Endothelial cell of umbilical vein (primary cell): ENCODE results near the gene NUSAP1. TPM values are rescaled to one million over a fixed set of nuclear protein-coding genes. Genes with fewer than 3 reads are reported as not detected.

Source experiments
- BruUV-seq: library from RNA; stranded (reverse); fragments of 400-500 nt; replicated peaks from 2 replicates; lab custom pipeline; 2021; lab: Mats Ljungman, UMichigan
- CTCF ChIA-PET: fragments of 300-600, 350-600 bp; sonication (Branson Sonifier 250); formaldehyde crosslinking; loops from one replicate; lab custom pipeline; 2021; ENCODE audit warnings: antibody characterized with exemption, inconsistent platforms; lab: Charles Lee
- POLR2A ChIA-PET: fragments of 300-600, 350-600 bp; sonication (Branson Sonifier 250); formaldehyde crosslinking; loops from one replicate; lab custom pipeline; 2021; ENCODE audit warnings: antibody characterized with exemption, inconsistent platforms; lab: Charles Lee
- DNase-seq: peaks from one replicate; pipeline ENCODE4 v3.0.0-alpha.2; 2011; ENCODE audit warnings: low read depth, low spot score
- FAIRE-seq: peaks from 2 replicates; lab custom pipeline; 2011; peaks lifted over from hg19 to GRCh38; lab: Jason Lieb, UNC
- H2AFZ ChIP-seq: 2 replicates; pipeline ENCODE4 v1.6.0; 2012; ENCODE audit warnings: low read depth, low read length, control low read depth, inconsistent platforms
- H3K27ac ChIP-seq: 2 replicates; pipeline ENCODE4 v1.5.1; 2011; ENCODE audit warnings: low read depth, mild to moderate bottlenecking, control low read depth, low read length, moderate library complexity; ENCODE audit not compliant: insufficient read depth
- H3K27me3 ChIP-seq, 2 experiments: 2 replicates each; pipeline versions ENCODE4 v1.6.0 to v1.6.1; 2011; ENCODE audit warnings: low read length in 2 of 2, mixed read lengths in 1 of 2; ENCODE audit not compliant: control insufficient read depth in 2 of 2, insufficient read depth in 2 of 2
- H3K36me3 ChIP-seq, 2 experiments: 2 replicates in 1 of 2; 3 replicates in 1 of 2; pipeline ENCODE4 v1.5.1; 2011; ENCODE audit warnings: low read length in 2 of 2, mild to moderate bottlenecking in 1 of 2, moderate library complexity in 1 of 2; ENCODE audit not compliant: control insufficient read depth in 2 of 2, insufficient read depth in 2 of 2; ENCODE audit errors: extremely low read depth in 1 of 2
- H3K4me1 ChIP-seq: 3 replicates; pipeline ENCODE4 v1.5.1; 2011; ENCODE audit warnings: mild to moderate bottlenecking, low read length; ENCODE audit not compliant: control insufficient read depth, insufficient read depth; ENCODE audit errors: extremely low read depth
- H3K4me2 ChIP-seq: 2 replicates; pipeline ENCODE4 v1.6.1; 2011; ENCODE audit warnings: low read length, control low read depth, mixed read lengths; ENCODE audit not compliant: insufficient read depth
- H3K4me3 ChIP-seq, 3 experiments: fragments of 200-600 bp in 1 of 3; sonication (generic), shearing (Covaris generic) in 1 of 3; replicated peaks in 1 of 3; 2 replicates each; pipeline ENCODE4 v1.5.1; 2011 to 2016; ENCODE audit warnings: control low read depth in 3 of 3, low read length in 3 of 3, mild to moderate bottlenecking in 2 of 3, inconsistent platforms in 1 of 3, low read depth in 1 of 3, moderate library complexity in 1 of 3; ENCODE audit not compliant: insufficient read depth in 1 of 3
- H3K79me2 ChIP-seq: 2 replicates; pipeline ENCODE4 v1.6.0; 2012; ENCODE audit warnings: low read length, inconsistent platforms; ENCODE audit not compliant: control insufficient read depth, insufficient read depth
- H3K9ac ChIP-seq: replicated peaks from 2 replicates; pipeline ENCODE3; 2011; ENCODE audit warnings: low read length, control low read depth; ENCODE audit not compliant: insufficient read depth; ENCODE audit errors: extremely low read depth
- H3K9me1 ChIP-seq: replicated peaks from 3 replicates; pipeline ENCODE4 v1.6.0; 2011; ENCODE audit warnings: mild to moderate bottlenecking, low read length; ENCODE audit not compliant: control insufficient read depth, insufficient read depth; ENCODE audit errors: extremely low read depth
- H3K9me3 ChIP-seq: replicated peaks from 2 replicates; pipeline ENCODE4 v1.5.1; 2012; ENCODE audit warnings: low read length, inconsistent platforms; ENCODE audit not compliant: control insufficient read depth, insufficient read depth
- H4K20me1 ChIP-seq: replicated peaks from 2 replicates; pipeline ENCODE3; 2011; ENCODE audit warnings: mild to moderate bottlenecking, low read length; ENCODE audit not compliant: control insufficient read depth, insufficient read depth; ENCODE audit errors: extremely low read depth
- EZH2 ChIP-seq: IDR thresholded peaks from 2 replicates; pipeline ENCODE4 v1.6.1; 2012; ENCODE audit warnings: borderline replicate concordance, low read depth, mild to moderate bottlenecking, moderate library complexity, low read length, inconsistent platforms; ENCODE audit not compliant: severe bottlenecking
- FOS ChIP-seq: IDR thresholded peaks from 2 replicates; pipeline ENCODE4 v1.6.1; 2011; ENCODE audit warnings: mild to moderate bottlenecking, low read length, moderate library complexity, borderline replicate concordance; ENCODE audit not compliant: insufficient read depth
- GATA2 ChIP-seq: IDR thresholded peaks from 2 replicates; pipeline ENCODE4 v1.7.0; 2011; ENCODE audit warnings: low read depth, mild to moderate bottlenecking, moderate library complexity, mixed read lengths, low read length; ENCODE audit not compliant: insufficient read length, insufficient read depth
- JUN ChIP-seq: IDR thresholded peaks from 2 replicates; pipeline ENCODE4 v1.6.1; 2011; ENCODE audit warnings: borderline replicate concordance, low read depth; ENCODE audit not compliant: insufficient read length, insufficient read depth
- MYC ChIP-seq: IDR thresholded peaks from one replicate; pipeline ENCODE4 v1.6.1; 2011; ENCODE audit warnings: mild to moderate bottlenecking, low read depth, low read length
- POLR2A ChIP-seq: IDR thresholded peaks from 2 replicates; pipeline ENCODE4 v1.6.1; 2012; ENCODE audit warnings: low read depth, mild to moderate bottlenecking, control low read depth, low read length
- POLR2AphosphoS5 ChIP-seq: IDR thresholded peaks from 2 replicates; pipeline ENCODE4 v1.6.1; 2012; ENCODE audit warnings: low read depth, mild to moderate bottlenecking, control low read depth, low read length, moderate library complexity; ENCODE audit not compliant: insufficient read depth
- dilution Hi-C: fragments of 300-500 bp; cut with MboI; formaldehyde crosslinking; loops from one replicate; pipeline ENCODE4 v1.15.0; 2019; ENCODE audit warnings: low sequenced_read_pairs; ENCODE audit not compliant: extremely low pct_ligation_motif_present
- intact Hi-C: fragments of 100-400 bp; cut with micrococcal nuclease; formaldehyde crosslinking; loops from one replicate; pipeline ENCODE4 v1.10.0; 2022
- polyA plus RNA-seq, 4 experiments: library from polyadenylated mRNA; depleted of rRNA in 3 of 4; stranded (reverse) in 3 of 4; unstranded in 1 of 4; fragments of >200 nt; gene quantifications; 2 replicates each; pipeline versions ENCODE4 v1.2.1 to v1.2.3, GENCODE V29; 2011 to 2012; ENCODE audit warnings: missing spikeins in 1 of 4
- total RNA-seq: library from RNA; stranded (reverse); gene quantifications from 2 replicates; pipeline ENCODE4 v1.2.3, GENCODE V29; 2021
- TF ChIP-seq, protein P1 (sequence below), 2 donors: IDR thresholded peaks; 1 replicate in 1 of 2; 2 replicates in 1 of 2; pipeline ENCODE4 v1.5.1; 2011; ENCODE audit warnings: low read length in 2 of 2, mild to moderate bottlenecking in 2 of 2, moderate library complexity in 2 of 2, control low read depth in 1 of 2, inconsistent platforms in 1 of 2, low read depth in 1 of 2; ENCODE audit not compliant: insufficient read depth in 1 of 2; ENCODE audit errors: extremely low read depth in 1 of 2
- TF ChIP-seq, protein P2 (sequence below): IDR thresholded peaks from 2 replicates; pipeline ENCODE4 v1.6.1; 2011; ENCODE audit not compliant: insufficient read depth, insufficient read length

The NUSAP1 gene
- total and polyA plus RNA-seq, 2 donors (not counting 3 experiments of a cell fraction or from before 2014, with no cell fraction given): 43.0 to 109 TPM

DNA sequence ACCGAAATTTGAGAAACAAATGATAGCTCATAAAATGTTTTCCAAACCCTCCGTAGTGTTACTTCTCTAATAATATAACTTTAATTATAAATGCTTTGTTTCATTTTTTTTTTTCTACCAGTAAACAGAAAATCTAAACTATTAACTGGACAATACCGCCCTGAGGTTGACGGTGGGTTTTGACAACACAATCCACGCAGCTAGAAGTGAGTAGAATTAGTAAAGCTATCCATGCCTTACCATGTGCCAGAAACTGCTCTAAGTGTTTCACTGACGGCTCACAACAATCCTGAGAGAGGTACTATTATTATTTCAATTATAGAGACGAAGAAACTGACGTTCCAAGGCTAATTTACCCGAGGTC is 69.2 kb downstream of the NUSAP1 start:
- DNase-seq (no peak), FAIRE-seq (no peak)
- BruUV-seq: TSS peak; percentile 95
- Histone ChIP-seq H4K20me1 (no peaks in the 10 kb centered on the region), H3K4me1 (peaks cover 5% of the 10 kb centered on the region), H3K27me3 (no peaks in the 10 kb centered on the region), H3K4me3 (peak overlapping the region; percentile 54 to 93 (median 59)), H3K27ac (peak overlapping the region; percentile 48), H3K9ac (peak overlapping the region; percentile 89), H3K79me2 (peaks cover 4% of the 10 kb centered on the region), H3K36me3 (no peaks in the 10 kb centered on the region), H3K9me3 (no peaks in the 10 kb centered on the region), H2AFZ (peak overlapping the region; percentile 62), H3K4me2 (peak overlapping the region; percentile 90), H3K9me1 (no peaks in the 10 kb centered on the region)
- ChIA-PET CTCF (interaction anchor here (0.8 kb wide), 1 partner anchor 11 kb away, joined by 4 read pairs; no protein-coding TSS in a partner anchor), POLR2A (interaction anchor here (0.6 kb wide), 1 partner anchor 12 kb away, joined by 4 read pairs; no protein-coding TSS in a partner anchor)
- dilution Hi-C loops: no loop called here
- TF ChIP-seq POLR2A: no peak
- TF ChIP-seq EZH2: no peak
- no peak for TF ChIP-seq MYC
- TF ChIP-seq, protein P1, sequence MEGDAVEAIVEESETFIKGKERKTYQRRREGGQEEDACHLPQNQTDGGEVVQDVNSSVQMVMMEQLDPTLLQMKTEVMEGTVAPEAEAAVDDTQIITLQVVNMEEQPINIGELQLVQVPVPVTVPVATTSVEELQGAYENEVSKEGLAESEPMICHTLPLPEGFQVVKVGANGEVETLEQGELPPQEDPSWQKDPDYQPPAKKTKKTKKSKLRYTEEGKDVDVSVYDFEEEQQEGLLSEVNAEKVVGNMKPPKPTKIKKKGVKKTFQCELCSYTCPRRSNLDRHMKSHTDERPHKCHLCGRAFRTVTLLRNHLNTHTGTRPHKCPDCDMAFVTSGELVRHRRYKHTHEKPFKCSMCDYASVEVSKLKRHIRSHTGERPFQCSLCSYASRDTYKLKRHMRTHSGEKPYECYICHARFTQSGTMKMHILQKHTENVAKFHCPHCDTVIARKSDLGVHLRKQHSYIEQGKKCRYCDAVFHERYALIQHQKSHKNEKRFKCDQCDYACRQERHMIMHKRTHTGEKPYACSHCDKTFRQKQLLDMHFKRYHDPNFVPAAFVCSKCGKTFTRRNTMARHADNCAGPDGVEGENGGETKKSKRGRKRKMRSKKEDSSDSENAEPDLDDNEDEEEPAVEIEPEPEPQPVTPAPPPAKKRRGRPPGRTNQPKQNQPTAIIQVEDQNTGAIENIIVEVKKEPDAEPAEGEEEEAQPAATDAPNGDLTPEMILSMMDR (IDR thresholded peaks at IDR 0.05; ENCODE audit: extremely low read depth in 1 of 2, insufficient read depth in 1 of 2, low read depth in 1 of 2, low read length in 2 of 2): no peak
- no peak for TF ChIP-seq JUN
- no peak for TF ChIP-seq FOS
- TF ChIP-seq GATA2: no peak
- no peak for TF ChIP-seq POLR2AphosphoS5
- TF ChIP-seq, protein P2, sequence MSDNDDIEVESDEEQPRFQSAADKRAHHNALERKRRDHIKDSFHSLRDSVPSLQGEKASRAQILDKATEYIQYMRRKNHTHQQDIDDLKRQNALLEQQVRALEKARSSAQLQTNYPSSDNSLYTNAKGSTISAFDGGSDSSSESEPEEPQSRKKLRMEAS: no peak
- intact Hi-C loops: no loop called here
